Endothelial cell of umbilical vein (primary cell): Measurements from ENCODE around the gene TTC24. TPM values are rescaled to one million over a fixed set of nuclear protein-coding genes. Genes with fewer than 3 reads are reported as not detected.

Source experiments
- BruUV-seq: library from RNA; stranded (reverse); fragments of 400-500 nt; replicated peaks from 2 replicates; lab custom pipeline; 2021; lab: Mats Ljungman, UMichigan
- CTCF ChIA-PET: fragments of 300-600, 350-600 bp; sonication (Branson Sonifier 250); formaldehyde crosslinking; loops from one replicate; lab custom pipeline; 2021; ENCODE audit warnings: antibody characterized with exemption, inconsistent platforms; lab: Charles Lee
- POLR2A ChIA-PET: fragments of 300-600, 350-600 bp; sonication (Branson Sonifier 250); formaldehyde crosslinking; loops from one replicate; lab custom pipeline; 2021; ENCODE audit warnings: antibody characterized with exemption, inconsistent platforms; lab: Charles Lee
- DNase-seq: peaks from one replicate; pipeline ENCODE4 v3.0.0-alpha.2; 2011; ENCODE audit warnings: low read depth, low spot score
- FAIRE-seq: peaks from 2 replicates; lab custom pipeline; 2011; peaks lifted over from hg19 to GRCh38; lab: Jason Lieb, UNC
- H2AFZ ChIP-seq: 2 replicates; pipeline ENCODE4 v1.6.0; 2012; ENCODE audit warnings: low read depth, low read length, control low read depth, inconsistent platforms
- H3K27ac ChIP-seq: 2 replicates; pipeline ENCODE4 v1.5.1; 2011; ENCODE audit warnings: low read depth, mild to moderate bottlenecking, control low read depth, low read length, moderate library complexity; ENCODE audit not compliant: insufficient read depth
- H3K27me3 ChIP-seq, 2 experiments: 2 replicates each; pipeline versions ENCODE4 v1.6.0 to v1.6.1; 2011; ENCODE audit warnings: low read length in 2 of 2, mixed read lengths in 1 of 2; ENCODE audit not compliant: control insufficient read depth in 2 of 2, insufficient read depth in 2 of 2
- H3K36me3 ChIP-seq, 2 experiments: 2 replicates in 1 of 2; 3 replicates in 1 of 2; pipeline ENCODE4 v1.5.1; 2011; ENCODE audit warnings: low read length in 2 of 2, mild to moderate bottlenecking in 1 of 2, moderate library complexity in 1 of 2; ENCODE audit not compliant: control insufficient read depth in 2 of 2, insufficient read depth in 2 of 2; ENCODE audit errors: extremely low read depth in 1 of 2
- H3K4me1 ChIP-seq: 3 replicates; pipeline ENCODE4 v1.5.1; 2011; ENCODE audit warnings: mild to moderate bottlenecking, low read length; ENCODE audit not compliant: control insufficient read depth, insufficient read depth; ENCODE audit errors: extremely low read depth
- H3K4me2 ChIP-seq: 2 replicates; pipeline ENCODE4 v1.6.1; 2011; ENCODE audit warnings: low read length, control low read depth, mixed read lengths; ENCODE audit not compliant: insufficient read depth
- H3K4me3 ChIP-seq, 3 experiments: fragments of 200-600 bp in 1 of 3; sonication (generic), shearing (Covaris generic) in 1 of 3; replicated peaks in 1 of 3; 2 replicates each; pipeline ENCODE4 v1.5.1; 2011 to 2016; ENCODE audit warnings: control low read depth in 3 of 3, low read length in 3 of 3, mild to moderate bottlenecking in 2 of 3, inconsistent platforms in 1 of 3, low read depth in 1 of 3, moderate library complexity in 1 of 3; ENCODE audit not compliant: insufficient read depth in 1 of 3
- H3K79me2 ChIP-seq: 2 replicates; pipeline ENCODE4 v1.6.0; 2012; ENCODE audit warnings: low read length, inconsistent platforms; ENCODE audit not compliant: control insufficient read depth, insufficient read depth
- H3K9ac ChIP-seq: replicated peaks from 2 replicates; pipeline ENCODE3; 2011; ENCODE audit warnings: low read length, control low read depth; ENCODE audit not compliant: insufficient read depth; ENCODE audit errors: extremely low read depth
- H3K9me1 ChIP-seq: replicated peaks from 3 replicates; pipeline ENCODE4 v1.6.0; 2011; ENCODE audit warnings: mild to moderate bottlenecking, low read length; ENCODE audit not compliant: control insufficient read depth, insufficient read depth; ENCODE audit errors: extremely low read depth
- H3K9me3 ChIP-seq: replicated peaks from 2 replicates; pipeline ENCODE4 v1.5.1; 2012; ENCODE audit warnings: low read length, inconsistent platforms; ENCODE audit not compliant: control insufficient read depth, insufficient read depth
- H4K20me1 ChIP-seq: replicated peaks from 2 replicates; pipeline ENCODE3; 2011; ENCODE audit warnings: mild to moderate bottlenecking, low read length; ENCODE audit not compliant: control insufficient read depth, insufficient read depth; ENCODE audit errors: extremely low read depth
- EZH2 ChIP-seq: IDR thresholded peaks from 2 replicates; pipeline ENCODE4 v1.6.1; 2012; ENCODE audit warnings: borderline replicate concordance, low read depth, mild to moderate bottlenecking, moderate library complexity, low read length, inconsistent platforms; ENCODE audit not compliant: severe bottlenecking
- FOS ChIP-seq: IDR thresholded peaks from 2 replicates; pipeline ENCODE4 v1.6.1; 2011; ENCODE audit warnings: mild to moderate bottlenecking, low read length, moderate library complexity, borderline replicate concordance; ENCODE audit not compliant: insufficient read depth
- GATA2 ChIP-seq: IDR thresholded peaks from 2 replicates; pipeline ENCODE4 v1.7.0; 2011; ENCODE audit warnings: low read depth, mild to moderate bottlenecking, moderate library complexity, mixed read lengths, low read length; ENCODE audit not compliant: insufficient read length, insufficient read depth
- JUN ChIP-seq: IDR thresholded peaks from 2 replicates; pipeline ENCODE4 v1.6.1; 2011; ENCODE audit warnings: borderline replicate concordance, low read depth; ENCODE audit not compliant: insufficient read length, insufficient read depth
- MYC ChIP-seq: IDR thresholded peaks from one replicate; pipeline ENCODE4 v1.6.1; 2011; ENCODE audit warnings: mild to moderate bottlenecking, low read depth, low read length
- POLR2A ChIP-seq: IDR thresholded peaks from 2 replicates; pipeline ENCODE4 v1.6.1; 2012; ENCODE audit warnings: low read depth, mild to moderate bottlenecking, control low read depth, low read length
- POLR2AphosphoS5 ChIP-seq: IDR thresholded peaks from 2 replicates; pipeline ENCODE4 v1.6.1; 2012; ENCODE audit warnings: low read depth, mild to moderate bottlenecking, control low read depth, low read length, moderate library complexity; ENCODE audit not compliant: insufficient read depth
- dilution Hi-C: fragments of 300-500 bp; cut with MboI; formaldehyde crosslinking; loops from one replicate; pipeline ENCODE4 v1.15.0; 2019; ENCODE audit warnings: low sequenced_read_pairs; ENCODE audit not compliant: extremely low pct_ligation_motif_present
- intact Hi-C: fragments of 100-400 bp; cut with micrococcal nuclease; formaldehyde crosslinking; loops from one replicate; pipeline ENCODE4 v1.10.0; 2022
- polyA plus RNA-seq, 4 experiments: library from polyadenylated mRNA; depleted of rRNA in 3 of 4; stranded (reverse) in 3 of 4; unstranded in 1 of 4; fragments of >200 nt; gene quantifications; 2 replicates each; pipeline versions ENCODE4 v1.2.1 to v1.2.3, GENCODE V29; 2011 to 2012; ENCODE audit warnings: missing spikeins in 1 of 4
- total RNA-seq: library from RNA; stranded (reverse); gene quantifications from 2 replicates; pipeline ENCODE4 v1.2.3, GENCODE V29; 2021
- TF ChIP-seq, protein P1 (sequence below): IDR thresholded peaks from 2 replicates; pipeline ENCODE4 v1.6.1; 2011; ENCODE audit not compliant: insufficient read depth, insufficient read length
- TF ChIP-seq, protein P2 (sequence below), 2 donors: IDR thresholded peaks; 1 replicate in 1 of 2; 2 replicates in 1 of 2; pipeline ENCODE4 v1.5.1; 2011; ENCODE audit warnings: low read length in 2 of 2, mild to moderate bottlenecking in 2 of 2, moderate library complexity in 2 of 2, control low read depth in 1 of 2, inconsistent platforms in 1 of 2, low read depth in 1 of 2; ENCODE audit not compliant: insufficient read depth in 1 of 2; ENCODE audit errors: extremely low read depth in 1 of 2

Gene TTC24
- total and polyA plus RNA-seq, 2 donors (not counting 3 experiments of a cell fraction or from before 2014, with no cell fraction given), result not detected

DNA sequence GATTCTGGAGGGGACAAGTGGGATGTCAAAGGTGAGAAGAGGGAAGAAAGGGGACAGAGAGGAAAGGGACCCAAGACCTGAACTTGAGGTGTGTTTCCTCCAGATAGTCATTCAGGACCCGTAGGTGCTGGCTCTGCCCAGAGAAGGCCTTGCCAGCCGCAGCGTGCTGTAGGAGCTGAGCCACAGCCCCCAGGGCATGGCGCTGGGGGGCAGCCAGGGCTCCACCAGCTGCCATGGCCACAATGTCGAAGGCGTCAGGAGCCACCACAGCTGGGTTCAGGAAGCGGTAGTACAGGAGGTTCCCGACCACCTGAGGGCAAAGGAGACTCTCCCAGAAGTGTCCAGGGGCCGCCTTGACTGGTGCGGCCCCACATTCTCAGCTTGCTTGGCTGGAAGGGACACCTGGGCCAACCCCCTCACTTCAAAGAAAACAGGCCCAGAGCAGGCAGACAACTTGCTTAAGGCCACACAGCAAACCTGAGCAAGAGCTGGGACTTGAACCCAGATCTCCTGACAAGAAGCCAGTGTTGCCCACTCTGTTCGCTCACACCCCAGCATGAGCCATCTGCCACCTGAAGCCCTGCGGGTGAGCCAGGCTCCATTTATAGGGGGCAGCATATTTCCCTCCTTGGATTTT, 45.0 kb upstream of the TTC24 start:
- ChIA-PET POLR2A (no interaction called here), CTCF (interaction anchor here (3.3 kb wide), 1 partner anchor 53 kb away, joined by 19 read pairs; no protein-coding TSS in a partner anchor)
- H3K4me3 ChIP-seq, result no peak overlapping the region
- no TSS peak for BruUV-seq
- no peaks in the 10 kb centered on the region for H3K27me3 ChIP-seq
- intact Hi-C loops, result no loop called here
- H3K27ac ChIP-seq, result no peak overlapping the region
- dilution Hi-C loops, result no loop called here
- H3K79me2 ChIP-seq, result no peaks in the 10 kb centered on the region
- no peak overlapping the region for H3K9ac ChIP-seq
- no peaks in the 10 kb centered on the region for H3K9me1 ChIP-seq
- no peaks in the 10 kb centered on the region for H3K4me1 ChIP-seq
- TF ChIP-seq EZH2 (no peak), JUN (no peak), GATA2 (no peak), MYC (no peak), FOS (no peak), POLR2AphosphoS5 (no peak), POLR2A (no peak)
- TF ChIP-seq, protein P1, sequence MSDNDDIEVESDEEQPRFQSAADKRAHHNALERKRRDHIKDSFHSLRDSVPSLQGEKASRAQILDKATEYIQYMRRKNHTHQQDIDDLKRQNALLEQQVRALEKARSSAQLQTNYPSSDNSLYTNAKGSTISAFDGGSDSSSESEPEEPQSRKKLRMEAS, result no peak
- TF ChIP-seq, protein P2, sequence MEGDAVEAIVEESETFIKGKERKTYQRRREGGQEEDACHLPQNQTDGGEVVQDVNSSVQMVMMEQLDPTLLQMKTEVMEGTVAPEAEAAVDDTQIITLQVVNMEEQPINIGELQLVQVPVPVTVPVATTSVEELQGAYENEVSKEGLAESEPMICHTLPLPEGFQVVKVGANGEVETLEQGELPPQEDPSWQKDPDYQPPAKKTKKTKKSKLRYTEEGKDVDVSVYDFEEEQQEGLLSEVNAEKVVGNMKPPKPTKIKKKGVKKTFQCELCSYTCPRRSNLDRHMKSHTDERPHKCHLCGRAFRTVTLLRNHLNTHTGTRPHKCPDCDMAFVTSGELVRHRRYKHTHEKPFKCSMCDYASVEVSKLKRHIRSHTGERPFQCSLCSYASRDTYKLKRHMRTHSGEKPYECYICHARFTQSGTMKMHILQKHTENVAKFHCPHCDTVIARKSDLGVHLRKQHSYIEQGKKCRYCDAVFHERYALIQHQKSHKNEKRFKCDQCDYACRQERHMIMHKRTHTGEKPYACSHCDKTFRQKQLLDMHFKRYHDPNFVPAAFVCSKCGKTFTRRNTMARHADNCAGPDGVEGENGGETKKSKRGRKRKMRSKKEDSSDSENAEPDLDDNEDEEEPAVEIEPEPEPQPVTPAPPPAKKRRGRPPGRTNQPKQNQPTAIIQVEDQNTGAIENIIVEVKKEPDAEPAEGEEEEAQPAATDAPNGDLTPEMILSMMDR (IDR thresholded peaks at IDR 0.05; ENCODE audit: extremely low read depth in 1 of 2, insufficient read depth in 1 of 2, low read depth in 1 of 2, low read length in 2 of 2), result no peak
- no peak overlapping the region for H2AFZ ChIP-seq
- DNase-seq, result no peak
- no peak overlapping the region for H3K4me2 ChIP-seq
- H3K9me3 ChIP-seq, result no peaks in the 10 kb centered on the region
- FAIRE-seq, result no peak
- H3K36me3 ChIP-seq, result peaks cover 8 to 13% of the 10 kb centered on the region in 2 experiments
- no peaks in the 10 kb centered on the region for H4K20me1 ChIP-seq
